NCI-H226 (cell line): ENCODE data around the gene CNTN6.

Experiments used
- DNase-seq: peaks from one replicate; pipeline ENCODE4 v3.0.0-alpha.2; 2015

The CNTN6 gene

GRCh38 chr3:1442271-1442670 is 349.4 kb downstream of the CNTN6 start:
- no peak for DNase-seq

GRCh38 chr3:1444195-1444594 is 351.4 kb downstream of the CNTN6 start:
- DNase-seq = no peak

GRCh38 chr3:1446531-1446930 is 353.7 kb downstream of the CNTN6 start:
- no peak for DNase-seq

- DNase-seq = no peak
Measured at GRCh38 chr3:1447452-1447851, 354.6 kb downstream of the CNTN6 start.

- DNase-seq = no peak
Measured at GRCh38 chr3:1448443-1448842, 355.6 kb downstream of the CNTN6 start.
